ES-I3 (cell line): ENCODE measurements around the gene SYTL3.

ENCODE experiments used
- H3K36me3 ChIP-seq: 2 replicates; pipeline ENCODE4 v1.6.1; 2013; ENCODE audit warnings: mild to moderate bottlenecking, low read length, control low read depth, moderate library complexity; ENCODE audit not compliant: insufficient read depth
- H3K4me1 ChIP-seq: 2 replicates; pipeline ENCODE4 v1.6.1; 2013; ENCODE audit warnings: mild to moderate bottlenecking, control low read depth, low read length; ENCODE audit not compliant: insufficient read depth
- H3K9ac ChIP-seq: 2 replicates; pipeline ENCODE4 v1.6.1; 2013; ENCODE audit warnings: low read depth, mild to moderate bottlenecking, low read length, moderate library complexity
- H3K9me3 ChIP-seq: 2 replicates; pipeline ENCODE4 v1.6.1; 2013; ENCODE audit warnings: mild to moderate bottlenecking, low read length, moderate library complexity; ENCODE audit not compliant: control insufficient read depth, insufficient read depth

Gene SYTL3

GRCh38 chr6:158752613-158753012 is 102.8 kb downstream of the SYTL3 start:
- Histone ChIP-seq H3K4me1 (peaks cover 2% of the 10 kb centered on the region; the same call in 1 of the 2 replicates), H3K9me3 (no peaks in the 10 kb centered on the region), H3K36me3 (no peaks in the 10 kb centered on the region), H3K9ac (no peak overlapping the region)

- Histone ChIP-seq H3K9ac (no peak overlapping the region), H3K9me3 (no peaks in the 10 kb centered on the region), H3K36me3 (no peaks in the 10 kb centered on the region), H3K4me1 (peaks cover 6% of the 10 kb centered on the region; the same call in 1 of the 2 replicates)
Measured at GRCh38 chr6:158753811-158754210, 104.0 kb downstream of the SYTL3 start.

DNA sequence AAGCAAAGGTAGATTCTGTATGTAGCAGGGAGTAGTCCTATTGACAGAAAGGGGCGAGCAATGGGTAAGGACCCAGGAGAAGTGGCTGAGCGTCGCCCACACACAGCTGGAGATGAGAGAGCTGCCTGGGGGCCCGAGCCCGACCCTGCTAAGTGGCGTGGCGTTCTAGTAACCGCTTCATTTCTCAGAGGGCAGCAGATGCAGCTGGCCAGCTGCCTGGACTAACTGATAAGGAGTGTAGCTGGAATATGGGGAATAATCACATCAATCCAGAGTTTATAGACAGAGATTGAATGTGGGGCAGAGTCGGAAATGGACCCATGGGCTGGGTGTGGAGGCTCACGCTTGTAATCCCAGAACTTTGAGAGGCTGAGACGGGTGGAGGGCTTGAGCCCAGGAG is 104.9 kb downstream of the SYTL3 start:
- Histone ChIP-seq H3K36me3 (no peaks in the 10 kb centered on the region), H3K9me3 (no peaks in the 10 kb centered on the region), H3K9ac (no peak overlapping the region), H3K4me1 (peaks cover 6% of the 10 kb centered on the region; the same call in 1 of the 2 replicates)

DNA sequence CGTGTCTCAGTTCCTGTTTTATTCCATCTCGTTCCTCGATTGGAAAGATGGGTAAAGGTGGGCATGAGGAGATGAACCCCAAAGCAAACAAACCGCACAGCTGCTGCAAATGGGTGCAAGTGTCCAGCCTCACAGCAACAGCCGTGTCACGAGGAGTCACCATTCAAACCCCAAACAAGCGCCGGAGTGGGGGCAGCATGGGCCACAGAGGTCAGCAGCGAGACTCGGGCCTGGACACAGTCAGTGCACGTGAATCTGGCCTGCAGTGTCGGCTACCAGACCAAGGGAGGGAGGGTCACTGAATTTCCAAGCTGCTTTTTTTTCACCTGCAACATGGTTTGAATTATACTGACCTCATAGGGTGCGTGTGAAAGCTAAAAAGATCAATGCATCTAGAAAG is 105.8 kb downstream of the SYTL3 start:
- Histone ChIP-seq H3K4me1 (peaks cover 6% of the 10 kb centered on the region; the same call in 1 of the 2 replicates), H3K36me3 (no peaks in the 10 kb centered on the region), H3K9me3 (no peaks in the 10 kb centered on the region), H3K9ac (no peak overlapping the region)

GRCh38 chr6:158756126-158756525 is 106.3 kb downstream of the SYTL3 start:
- Histone ChIP-seq H3K9ac (no peak overlapping the region), H3K4me1 (peaks cover 6% of the 10 kb centered on the region; the same call in 1 of the 2 replicates), H3K9me3 (no peaks in the 10 kb centered on the region), H3K36me3 (no peaks in the 10 kb centered on the region)

DNA sequence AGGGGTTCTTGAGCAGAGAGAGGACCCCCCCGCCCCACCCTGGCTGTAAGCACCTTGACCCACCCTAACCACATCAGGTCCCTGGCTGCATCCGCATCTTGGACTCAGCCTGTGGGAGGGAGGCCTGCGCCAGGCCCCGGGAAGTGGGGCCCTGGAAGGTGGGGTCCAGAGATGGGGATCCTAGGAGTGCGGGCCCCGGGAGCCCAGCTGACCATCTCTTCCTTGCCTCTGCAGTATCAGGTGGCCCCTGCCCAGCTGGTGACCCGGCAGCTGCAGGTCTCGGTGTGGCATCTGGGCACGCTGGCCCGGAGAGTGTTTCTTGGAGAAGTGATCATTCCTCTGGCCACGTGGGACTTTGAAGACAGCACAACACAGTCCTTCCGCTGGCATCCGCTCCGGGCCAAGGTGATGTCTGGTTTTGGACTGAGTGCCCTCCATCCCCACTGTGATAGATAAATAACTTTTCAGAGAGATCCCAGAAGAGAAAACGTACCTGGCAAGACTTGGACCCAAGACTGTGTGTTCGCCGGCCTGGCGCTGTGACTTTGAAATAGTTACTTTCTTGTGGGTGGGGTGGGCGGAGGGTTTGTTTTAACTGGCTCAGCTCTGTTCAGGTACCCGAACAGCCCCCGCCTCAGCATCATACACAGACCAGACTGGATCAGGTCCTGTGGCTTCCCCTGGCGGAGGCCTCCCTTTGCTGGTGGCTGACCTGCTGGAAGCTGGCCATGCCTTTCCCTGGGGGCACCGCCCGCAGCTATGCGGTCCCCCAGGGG is 107.3 kb downstream of the SYTL3 start:
- H3K36me3 ChIP-seq, result no peaks in the 10 kb centered on the region
- H3K4me1 ChIP-seq, result peaks cover 6% of the 10 kb centered on the region; the same call in 1 of the 2 replicates
- no peaks in the 10 kb centered on the region for H3K9me3 ChIP-seq
- H3K9ac ChIP-seq, result no peak overlapping the region

DNA sequence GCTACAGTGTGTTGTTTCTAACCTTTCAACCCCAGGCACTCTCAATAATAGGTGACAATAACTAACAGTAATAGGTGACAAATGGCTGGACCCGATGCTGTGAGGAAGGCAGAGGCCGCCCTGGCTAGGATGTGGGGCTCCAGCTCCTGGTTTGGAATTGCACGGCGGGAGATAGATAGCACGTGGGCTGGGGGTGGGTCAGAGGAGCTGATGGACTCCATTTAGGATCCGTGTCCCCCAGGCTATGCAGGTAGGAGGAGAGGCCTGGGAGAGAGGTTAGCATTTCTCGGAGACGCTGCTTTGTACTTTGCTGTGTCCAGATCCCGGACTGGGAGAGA is 107.9 kb downstream of the SYTL3 start:
- no peaks in the 10 kb centered on the region for H3K36me3 ChIP-seq
- no peak overlapping the region for H3K9ac ChIP-seq
- H3K4me1 ChIP-seq, result peaks cover 6% of the 10 kb centered on the region; the same call in 1 of the 2 replicates
- no peaks in the 10 kb centered on the region for H3K9me3 ChIP-seq

- Histone ChIP-seq H3K9ac (no peak overlapping the region), H3K9me3 (no peaks in the 10 kb centered on the region), H3K4me1 (peaks cover 6% of the 10 kb centered on the region; the same call in 1 of the 2 replicates), H3K36me3 (no peaks in the 10 kb centered on the region)
Measured at GRCh38 chr6:158758451-158758860, 108.6 kb downstream of the SYTL3 start.

GRCh38 chr6:158758941-158759479 is 109.2 kb downstream of the SYTL3 start:
- Histone ChIP-seq H3K36me3 (no peaks in the 10 kb centered on the region), H3K9ac (no peak overlapping the region), H3K4me1 (peaks cover 6% of the 10 kb centered on the region; the same call in 1 of the 2 replicates), H3K9me3 (no peaks in the 10 kb centered on the region)

DNA sequence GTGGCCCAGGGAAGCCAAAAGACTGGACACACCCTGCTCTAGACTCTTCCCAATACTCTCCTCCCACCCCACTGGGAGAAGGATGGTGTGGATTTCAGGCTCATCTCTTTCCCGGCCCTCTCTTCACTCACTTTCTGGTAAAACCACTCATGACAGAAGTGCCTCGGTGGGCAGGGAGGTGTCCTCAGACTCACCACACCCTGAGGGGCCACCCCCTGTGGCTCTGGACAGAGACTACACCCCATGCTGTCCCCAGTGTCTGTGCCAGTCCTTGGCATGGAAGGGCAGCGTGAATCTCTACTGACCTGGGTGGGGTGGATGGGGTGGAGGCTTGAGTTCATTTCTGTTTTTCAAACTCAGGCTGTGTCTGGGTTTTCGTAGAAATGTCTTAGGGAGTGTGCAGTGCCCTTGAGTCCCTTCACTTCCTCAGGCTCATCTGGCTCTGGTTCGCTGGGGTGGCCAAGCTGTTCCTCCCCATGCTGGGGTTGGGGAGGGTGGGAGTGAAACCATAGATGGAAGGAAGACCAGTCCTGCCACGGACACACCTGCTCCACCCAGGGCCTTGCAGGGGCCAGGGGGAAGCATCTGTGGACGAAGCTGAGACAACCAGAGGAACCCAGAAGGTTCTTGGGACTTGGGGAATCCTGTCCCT is 110.2 kb downstream of the SYTL3 start:
- H3K36me3 ChIP-seq, result no peaks in the 10 kb centered on the region

GRCh38 chr6:158760618-158761250 is 110.9 kb downstream of the SYTL3 start:
- Histone ChIP-seq H3K4me1 (peaks cover 6% of the 10 kb centered on the region; the same call in 1 of the 2 replicates), H3K9me3 (no peaks in the 10 kb centered on the region), H3K9ac (no peak overlapping the region), H3K36me3 (peaks cover 3% of the 10 kb centered on the region)

More for the DNA sequence above, 110.2 kb downstream of the SYTL3 start:
- Histone ChIP-seq H3K9ac (no peak overlapping the region), H3K4me1 (peaks cover 6% of the 10 kb centered on the region; the same call in 1 of the 2 replicates), H3K9me3 (no peaks in the 10 kb centered on the region)

DNA sequence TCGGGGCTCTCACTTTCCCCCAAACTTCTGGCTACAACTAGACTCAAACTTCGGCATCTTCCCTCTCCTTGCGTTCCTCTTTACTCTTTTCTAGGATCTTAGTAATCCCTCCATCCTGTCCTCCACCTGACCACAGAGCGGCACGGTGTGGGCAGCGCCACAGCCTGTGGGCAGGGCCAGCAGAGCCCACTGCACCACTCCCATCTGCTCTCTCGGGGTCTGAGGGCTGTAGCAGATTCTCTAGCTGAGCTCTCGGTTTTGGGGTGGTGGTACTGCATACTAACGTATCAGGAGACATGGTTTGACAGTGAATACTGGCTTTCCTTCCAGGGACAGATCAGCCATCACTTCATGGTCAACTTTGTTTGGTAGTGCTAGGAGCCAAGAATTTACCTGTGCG is 111.9 kb downstream of the SYTL3 start:
- Histone ChIP-seq H3K9me3 (no peaks in the 10 kb centered on the region), H3K36me3 (peaks cover 12% of the 10 kb centered on the region), H3K4me1 (peaks cover 6% of the 10 kb centered on the region; the same call in 1 of the 2 replicates), H3K9ac (no peak overlapping the region)

DNA sequence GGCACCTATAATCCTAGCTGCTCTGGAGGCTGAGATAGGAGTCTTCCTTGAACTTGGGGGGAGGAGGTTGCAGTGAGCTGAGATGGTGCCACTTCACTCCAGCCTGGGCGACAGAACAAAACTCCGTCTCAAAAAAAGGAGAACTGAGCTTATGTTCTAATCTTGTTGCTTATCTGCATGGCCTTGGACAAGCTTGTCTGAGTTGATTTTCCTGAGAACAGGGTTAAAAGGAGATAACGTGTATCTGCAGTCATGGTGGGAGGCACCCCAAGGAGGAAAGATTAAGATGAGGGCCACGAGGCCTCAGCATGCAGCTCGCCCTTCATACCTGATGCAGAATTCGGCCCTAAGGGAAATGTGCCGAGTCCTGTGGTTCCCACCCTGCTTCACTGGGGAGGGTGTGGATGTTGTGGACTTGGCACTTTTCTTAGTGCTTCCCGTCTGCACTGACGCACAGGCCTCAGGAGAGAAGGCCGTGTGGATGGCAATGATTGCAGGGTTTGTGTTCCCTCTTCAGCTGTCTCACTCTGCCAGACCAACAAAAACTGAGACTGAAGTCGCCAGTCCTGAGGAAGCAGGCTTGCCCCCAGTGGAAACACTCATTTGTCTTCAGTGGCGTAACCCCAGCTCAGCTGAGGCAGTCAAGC is 113.1 kb downstream of the SYTL3 start:
- no peak overlapping the region for H3K9ac ChIP-seq
- H3K4me1 ChIP-seq, result peaks cover under 1% of the 10 kb centered on the region; the same call in 1 of the 2 replicates
- no peaks in the 10 kb centered on the region for H3K9me3 ChIP-seq
- peaks cover 22% of the 10 kb centered on the region for H3K36me3 ChIP-seq
